Head of caudate nucleus (tissue), 42 donors: ENCODE data around the gene C1QTNF3.

Experiments
- DNase-seq, 42 donors: peaks; one replicate each; pipeline versions ENCODE4 v3.0.0 to v3.0.0-alpha.2; 2020 to 2021; ENCODE audit warnings: mixed read lengths in 7 of 42
- intact Hi-C: fragments of 100-400 bp; cut with DNase I; formaldehyde crosslinking; loops from one replicate; pipeline ENCODE4 v1.15.0; 2022

Gene C1QTNF3

GRCh38 chr5:33973271-33973670 is 69.7 kb downstream of the C1QTNF3 start:
- intact Hi-C loops, result no loop called here
- no peak for DNase-seq

- peak in 28 of 42 donors; percentile 2 to 60 (median 22) for DNase-seq
- intact Hi-C loops, result no loop called here
Observed at GRCh38 chr5:33969572-33970452, 73.2 kb downstream of the C1QTNF3 start.

DNA sequence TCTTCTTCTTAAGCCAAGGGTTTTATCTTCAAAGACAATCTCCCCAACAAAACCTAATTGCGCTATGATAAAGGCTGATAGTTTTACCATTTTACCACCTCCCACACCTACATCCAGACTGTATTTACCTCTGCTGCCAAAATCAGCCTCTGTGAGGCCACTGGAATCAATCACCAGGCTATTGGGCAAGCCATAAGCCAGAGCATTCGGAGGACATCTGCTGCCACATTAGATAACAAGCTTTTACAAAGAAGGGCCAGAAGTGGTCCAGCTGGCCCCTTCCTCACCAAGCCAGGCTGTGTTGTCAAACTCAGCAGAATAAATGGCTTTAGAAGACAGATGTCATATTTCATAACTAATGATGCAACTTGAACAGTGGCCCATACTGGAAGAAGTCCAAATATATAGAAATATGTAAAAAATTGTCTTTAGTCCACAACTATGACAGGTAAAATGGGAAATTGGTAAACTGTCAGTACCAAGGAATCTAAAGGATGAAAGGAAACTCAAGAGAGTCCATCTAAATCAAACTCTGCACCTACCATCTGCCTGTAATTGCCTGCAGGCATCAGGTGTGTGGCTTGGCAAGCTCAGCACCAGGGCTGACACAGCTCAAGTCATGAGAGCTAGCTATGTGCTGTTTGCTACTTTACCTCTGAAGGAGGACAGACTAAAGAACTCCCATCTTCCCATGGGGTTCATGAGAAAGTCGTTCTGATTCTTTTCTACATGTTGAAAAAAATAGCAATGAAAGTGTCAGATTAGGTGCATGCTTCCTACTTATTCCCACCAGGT is 74.6 kb downstream of the C1QTNF3 start:
- no peak for DNase-seq
- intact Hi-C loops, result no loop called here
